Measurements from ENCODE around the gene IQCH. TPM values are rescaled to one million over a fixed set of nuclear protein-coding genes. Genes with fewer than 3 reads are reported as not detected.

Gene IQCH
- total RNA-seq, 4 donors from 2014 or later: 0.27 to 4.6 (median 1.1) TPM; not detected in 1

DNA sequence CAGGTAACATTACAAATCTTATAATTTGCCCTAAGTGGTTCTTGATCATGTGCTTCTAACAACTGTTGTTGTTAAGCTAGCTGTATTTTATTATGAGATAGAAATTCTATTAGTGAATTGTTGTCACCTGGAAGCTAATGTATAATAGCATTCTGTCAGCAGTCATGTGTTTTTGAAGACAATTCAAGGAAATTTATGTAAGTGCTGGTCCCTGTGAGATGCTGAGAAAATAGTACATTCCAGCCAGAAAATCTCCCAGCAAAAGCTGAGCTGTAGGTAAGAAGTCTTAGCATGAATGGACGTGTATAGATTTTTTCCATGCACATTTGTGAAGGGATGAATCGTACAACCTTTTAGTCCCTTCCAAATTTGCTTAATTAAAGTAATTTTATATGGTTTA lies 146.3 kb downstream of the IQCH start:
- TF ChIP-seq POLR2AphosphoS5 (IDR thresholded peaks at IDR 0.05) (no peak), POLR2A (IDR thresholded peaks at IDR 0.05) (no peak), EP300 (IDR thresholded peaks at IDR 0.05) (no peak)
- TF ChIP-seq, protein P1, sequence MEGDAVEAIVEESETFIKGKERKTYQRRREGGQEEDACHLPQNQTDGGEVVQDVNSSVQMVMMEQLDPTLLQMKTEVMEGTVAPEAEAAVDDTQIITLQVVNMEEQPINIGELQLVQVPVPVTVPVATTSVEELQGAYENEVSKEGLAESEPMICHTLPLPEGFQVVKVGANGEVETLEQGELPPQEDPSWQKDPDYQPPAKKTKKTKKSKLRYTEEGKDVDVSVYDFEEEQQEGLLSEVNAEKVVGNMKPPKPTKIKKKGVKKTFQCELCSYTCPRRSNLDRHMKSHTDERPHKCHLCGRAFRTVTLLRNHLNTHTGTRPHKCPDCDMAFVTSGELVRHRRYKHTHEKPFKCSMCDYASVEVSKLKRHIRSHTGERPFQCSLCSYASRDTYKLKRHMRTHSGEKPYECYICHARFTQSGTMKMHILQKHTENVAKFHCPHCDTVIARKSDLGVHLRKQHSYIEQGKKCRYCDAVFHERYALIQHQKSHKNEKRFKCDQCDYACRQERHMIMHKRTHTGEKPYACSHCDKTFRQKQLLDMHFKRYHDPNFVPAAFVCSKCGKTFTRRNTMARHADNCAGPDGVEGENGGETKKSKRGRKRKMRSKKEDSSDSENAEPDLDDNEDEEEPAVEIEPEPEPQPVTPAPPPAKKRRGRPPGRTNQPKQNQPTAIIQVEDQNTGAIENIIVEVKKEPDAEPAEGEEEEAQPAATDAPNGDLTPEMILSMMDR (IDR thresholded peaks at IDR 0.05): no peak
- 80 to 84% methylated on average over 1 to 2 of the region's 2 CpGs for WGBS, 2 donors (ENCODE audit: low coverage in 1 of 2)
- Histone ChIP-seq H3K27ac (no peak overlapping the region), H3K4me3 (no peak overlapping the region), H3K36me3 (no peaks in the 10 kb centered on the region), H3K9me3 (no peaks in the 10 kb centered on the region), H3K27me3 (no peaks in the 10 kb centered on the region), H3K4me1 (peaks cover 0 to 10% (median 0%) of the 10 kb centered on the region in 3 donors)
- ATAC-seq: no peak

DNA sequence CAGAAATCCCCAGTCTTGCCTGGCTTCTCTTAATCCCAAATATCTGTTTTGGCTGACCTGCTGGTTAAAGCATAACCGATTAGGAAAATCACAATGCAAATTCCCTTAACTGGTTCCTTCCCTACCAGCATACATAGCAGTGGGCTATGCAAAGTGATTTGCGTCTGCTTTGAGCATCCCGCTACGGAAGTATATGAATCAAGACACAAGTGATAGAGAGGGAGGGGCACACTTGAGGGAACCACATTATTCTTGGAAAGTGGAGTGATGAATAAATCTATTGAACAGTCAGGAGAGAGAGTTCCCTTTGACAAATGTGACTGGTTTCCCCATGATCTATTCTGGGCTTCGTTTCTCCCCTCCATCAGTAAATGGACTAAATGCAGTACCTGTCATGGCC lies 146.8 kb downstream of the IQCH start:
- H3K27ac ChIP-seq: no peak overlapping the region
- ATAC-seq: no peak
- peaks cover 0 to 10% (median 0%) of the 10 kb centered on the region in 3 donors for H3K4me1 ChIP-seq
- H3K4me3 ChIP-seq: no peak overlapping the region
- no peaks in the 10 kb centered on the region for H3K36me3 ChIP-seq
- no peaks in the 10 kb centered on the region for H3K27me3 ChIP-seq
- WGBS, 2 donors (ENCODE audit: low coverage in 1 of 2): 72 to 84% methylated on average over 3 to 5 of the region's 5 CpGs
- H3K9me3 ChIP-seq: no peaks in the 10 kb centered on the region
- no peak for TF ChIP-seq POLR2A (IDR thresholded peaks at IDR 0.05)
- no peak for TF ChIP-seq EP300 (IDR thresholded peaks at IDR 0.05)
- TF ChIP-seq POLR2AphosphoS5 (IDR thresholded peaks at IDR 0.05): no peak
- TF ChIP-seq, protein P1 (IDR thresholded peaks at IDR 0.05): no peak

DNA sequence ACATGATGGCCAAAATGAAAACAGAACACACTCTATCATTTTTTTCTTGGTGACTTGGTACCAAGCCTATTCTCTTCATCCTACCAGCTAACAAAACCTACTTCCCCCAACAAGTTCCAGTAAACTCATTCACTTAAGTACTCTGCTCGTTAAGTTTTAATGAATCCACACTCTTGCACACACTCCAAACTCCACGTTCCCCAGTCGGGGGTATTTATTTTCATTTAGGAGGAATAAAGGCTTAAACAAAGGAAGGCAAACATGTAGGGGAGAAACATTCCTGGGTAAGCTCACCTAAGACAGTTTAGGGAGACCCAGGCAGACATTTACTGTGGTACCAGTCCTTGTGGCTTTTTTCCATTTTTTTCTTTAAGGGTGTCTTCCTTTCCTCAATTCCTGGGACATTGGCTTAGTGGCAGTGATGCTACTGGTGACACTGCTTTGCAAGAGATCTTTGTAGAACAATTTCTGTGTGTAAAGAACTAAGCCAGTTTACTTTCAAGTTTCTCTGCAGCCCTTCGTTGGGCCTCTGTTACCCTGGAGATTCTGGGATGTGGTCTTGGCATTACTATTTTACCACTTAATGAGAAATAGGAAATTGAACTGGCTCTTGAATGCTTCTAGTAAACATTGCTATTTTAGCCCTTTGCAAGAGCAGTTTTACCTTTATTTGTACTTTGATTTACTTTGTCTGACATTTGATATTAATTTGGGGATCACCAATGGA lies 149.0 kb downstream of the IQCH start:
- no peak overlapping the region for H3K4me3 ChIP-seq
- TF ChIP-seq POLR2A (IDR thresholded peaks at IDR 0.05): no peak
- no peak for TF ChIP-seq EP300 (IDR thresholded peaks at IDR 0.05)
- TF ChIP-seq, protein P1 (IDR thresholded peaks at IDR 0.05): no peak
- no peak for TF ChIP-seq POLR2AphosphoS5 (IDR thresholded peaks at IDR 0.05)
- H3K27me3 ChIP-seq: no peaks in the 10 kb centered on the region
- H3K27ac ChIP-seq: no peak overlapping the region
- H3K4me1 ChIP-seq: peaks cover 0 to 10% (median 0%) of the 10 kb centered on the region in 3 donors
- ATAC-seq: no peak
- no peaks in the 10 kb centered on the region for H3K9me3 ChIP-seq
- 29 to 44% methylated on average over 1 to 4 of the region's 4 CpGs for WGBS, 2 donors (ENCODE audit: low coverage in 1 of 2)
- H3K36me3 ChIP-seq: no peaks in the 10 kb centered on the region

DNA sequence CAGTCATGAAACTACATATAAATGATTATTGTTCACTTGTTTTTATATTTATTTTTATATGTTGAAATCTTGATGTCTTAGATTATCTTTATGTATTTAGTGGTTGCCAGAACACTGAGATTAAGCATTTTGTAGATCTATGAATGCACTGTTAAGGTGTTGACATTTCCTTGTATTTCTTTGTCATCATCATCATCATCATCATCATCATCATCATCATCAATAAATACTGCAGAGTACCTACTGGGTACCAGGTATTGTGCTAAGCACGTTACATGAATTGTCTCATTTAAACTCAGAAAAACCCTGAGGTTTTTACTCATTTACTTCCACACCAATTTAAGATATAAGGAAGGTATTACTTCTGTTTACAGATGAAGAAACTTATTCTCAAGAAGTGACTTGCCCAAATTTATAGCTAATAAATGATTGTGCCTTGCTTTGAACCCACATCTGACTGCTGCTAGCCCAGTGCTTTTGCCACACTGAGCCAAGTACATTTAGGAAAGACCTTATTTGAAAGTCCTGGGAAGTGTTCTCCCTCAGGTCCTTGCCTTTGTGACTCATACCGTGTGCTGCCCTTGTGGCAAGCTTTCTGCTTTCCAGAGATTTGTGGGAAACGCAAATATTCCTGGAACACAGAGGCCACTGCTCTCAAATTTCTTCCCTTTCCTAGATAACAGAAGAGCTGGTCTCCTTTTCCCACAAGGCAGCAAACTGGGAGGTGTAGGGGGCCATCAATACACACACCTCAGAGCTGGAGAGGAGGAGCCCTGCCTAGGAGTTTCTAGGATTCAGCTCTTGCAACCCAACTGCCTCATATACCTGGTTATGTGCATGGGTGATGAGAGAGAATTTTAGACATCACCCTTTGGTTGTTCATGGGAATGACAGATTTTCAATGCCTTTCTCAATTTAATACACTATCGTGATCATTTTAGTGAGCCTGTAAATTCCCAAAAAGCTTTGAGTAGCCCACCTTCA lies 150.9 kb downstream of the IQCH start:
- WGBS, 2 donors (ENCODE audit: low coverage in 1 of 2): 75 to 87% methylated on average over 3 to 4 of the region's 4 CpGs
- ATAC-seq: no peak

More for the DNA sequence above, 150.9 kb downstream of the IQCH start:
- no peak overlapping the region for H3K27ac ChIP-seq
- H3K4me3 ChIP-seq: no peak overlapping the region
- TF ChIP-seq, protein P1 (IDR thresholded peaks at IDR 0.05): no peak
- no peak for TF ChIP-seq POLR2A (IDR thresholded peaks at IDR 0.05)
- TF ChIP-seq EP300 (IDR thresholded peaks at IDR 0.05): no peak
- no peak for TF ChIP-seq POLR2AphosphoS5 (IDR thresholded peaks at IDR 0.05)
- no peaks in the 10 kb centered on the region for H3K9me3 ChIP-seq
- peaks cover 0 to 10% (median 0%) of the 10 kb centered on the region in 3 donors for H3K4me1 ChIP-seq
- H3K27me3 ChIP-seq: no peaks in the 10 kb centered on the region
- no peaks in the 10 kb centered on the region for H3K36me3 ChIP-seq
